GM11168 (cell line): ENCODE measurements around the gene ZNF385B.

Source experiments
- in situ Hi-C: fragments of 300-500 bp; cut with MboI; formaldehyde crosslinking; loops from one replicate; pipeline ENCODE4 v1.12.0; 2022; ENCODE audit warnings: low sequenced_read_pairs; ENCODE audit not compliant: unreplicated experiment

ZNF385B gene

DNA sequence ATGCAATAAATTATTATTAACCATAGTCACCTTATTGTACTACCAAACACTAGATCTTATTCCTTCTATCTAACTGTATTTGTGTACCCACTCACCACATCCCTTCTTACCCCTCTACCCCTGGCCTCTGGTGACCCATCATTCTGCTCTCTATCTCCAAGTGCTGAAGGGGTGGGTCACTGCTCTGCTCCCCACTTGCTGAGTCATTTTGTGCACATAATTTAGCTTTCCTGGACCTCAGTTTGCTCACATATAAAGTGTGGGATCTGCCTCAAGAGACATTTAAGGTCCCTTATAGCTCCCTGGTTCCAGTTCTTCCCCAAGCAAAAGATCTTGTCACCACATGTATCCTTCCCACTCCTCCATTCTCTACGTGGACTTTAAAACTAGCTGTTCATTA is 169.4 kb downstream of the ZNF385B start:
- in situ Hi-C loops: no loop called here

GRCh38 chr2:179691235-179691634 is 170.2 kb downstream of the ZNF385B start:
- in situ Hi-C loops: no loop called here

DNA sequence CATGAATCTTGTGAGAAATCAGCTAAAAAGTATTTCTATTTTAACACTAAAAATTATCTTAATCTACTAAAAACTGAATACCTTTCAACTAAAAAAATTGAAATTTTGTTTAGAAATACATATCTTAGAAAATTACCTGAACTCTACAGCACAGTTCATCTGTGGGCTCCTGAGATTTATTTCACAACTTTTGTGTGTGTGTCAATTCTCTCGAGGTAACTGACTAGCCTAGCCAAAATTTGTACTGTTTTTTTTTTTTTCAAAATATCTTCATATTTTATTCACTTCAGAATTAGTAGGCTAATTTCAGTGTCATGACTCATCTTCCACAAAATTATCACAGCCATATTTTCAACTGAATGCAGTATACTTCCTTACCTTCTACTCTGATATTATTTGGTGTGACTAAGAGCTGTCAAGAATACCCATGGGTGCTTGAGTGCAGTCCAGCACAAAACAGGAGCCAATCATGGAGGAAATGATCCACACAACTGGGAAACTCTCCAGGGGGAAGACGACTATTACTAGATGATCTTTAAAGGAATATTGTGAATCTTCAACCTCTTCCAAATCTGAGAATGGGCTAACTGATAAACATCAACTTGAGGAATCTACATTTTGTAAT is 174.6 kb downstream of the ZNF385B start:
- in situ Hi-C loops: no loop called here

DNA sequence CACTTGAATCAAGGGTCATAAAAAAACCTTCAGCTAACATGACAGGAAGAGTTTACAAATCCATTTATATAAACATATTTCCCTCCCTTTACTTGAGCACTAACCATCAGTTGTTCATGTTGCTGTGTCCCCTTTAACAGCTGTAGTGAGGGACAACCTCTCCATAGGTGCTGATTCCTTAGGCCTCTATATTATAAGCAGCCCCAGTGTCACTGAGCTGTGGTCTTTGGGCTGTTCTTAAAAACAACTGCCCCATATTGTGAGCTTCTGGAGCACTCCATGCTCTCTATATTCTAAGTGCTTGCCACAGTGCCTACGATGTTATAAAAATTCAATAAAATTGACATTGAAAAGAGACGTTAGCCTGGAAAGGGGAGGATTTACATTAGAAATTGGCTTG is 175.3 kb downstream of the ZNF385B start:
- in situ Hi-C loops: no loop called here

GRCh38 chr2:179685146-179685545 is 176.3 kb downstream of the ZNF385B start:
- in situ Hi-C loops: no loop called here

DNA sequence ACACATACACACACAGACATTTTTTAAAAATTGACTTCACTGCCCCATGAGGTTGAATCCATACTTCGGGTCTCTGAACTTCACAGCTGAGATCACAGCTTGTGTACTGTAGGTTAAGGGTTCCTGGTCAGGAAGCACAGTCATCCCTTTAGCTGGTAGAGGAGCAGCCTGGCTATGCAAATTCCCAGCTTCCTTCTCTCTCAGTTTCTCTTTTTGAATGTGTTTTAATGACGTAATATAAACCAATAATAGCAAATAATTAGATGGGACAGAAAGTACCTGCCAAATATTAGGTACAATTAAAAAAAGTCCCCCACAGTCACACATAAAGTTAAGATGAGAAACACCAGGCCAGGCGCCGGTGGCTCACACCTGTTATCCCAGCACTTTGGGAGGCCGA is 178.7 kb downstream of the ZNF385B start:
- in situ Hi-C loops: no loop called here

DNA sequence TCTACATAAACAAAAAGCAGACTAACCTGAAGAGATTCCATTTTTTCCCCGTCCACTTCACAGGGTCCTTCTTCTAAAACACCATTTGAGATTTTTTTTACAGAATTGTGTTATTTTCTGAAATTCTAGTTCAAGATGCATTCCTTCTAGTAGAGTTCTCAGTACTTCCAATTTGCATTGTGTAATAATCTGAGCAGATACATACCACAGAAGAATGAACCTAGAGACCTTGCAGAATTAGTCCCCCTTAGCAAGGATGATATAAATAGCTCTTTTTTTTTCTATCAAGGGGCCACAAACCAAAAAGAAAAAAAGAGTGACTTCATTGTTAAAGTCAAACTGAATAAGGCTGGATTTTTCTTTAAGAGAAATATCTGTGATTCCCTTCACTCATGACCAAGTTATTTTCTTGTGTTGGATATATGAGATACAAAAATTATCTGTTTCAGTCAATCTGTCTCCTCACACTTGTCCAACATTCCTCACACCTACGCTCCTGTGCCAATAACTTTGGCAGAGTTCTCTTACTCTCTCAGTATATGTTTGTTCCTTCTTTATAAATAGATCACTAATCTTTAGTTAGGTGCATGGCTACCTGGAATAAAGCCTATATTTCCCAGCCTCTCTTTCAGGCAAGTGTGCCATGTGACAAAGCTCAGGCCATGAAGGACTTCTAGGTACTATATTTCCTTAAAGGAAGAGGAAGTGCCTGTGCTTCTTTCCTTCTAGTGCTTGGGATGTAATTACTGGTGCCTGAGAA is 183.5 kb downstream of the ZNF385B start:
- in situ Hi-C loops: no loop called here

DNA sequence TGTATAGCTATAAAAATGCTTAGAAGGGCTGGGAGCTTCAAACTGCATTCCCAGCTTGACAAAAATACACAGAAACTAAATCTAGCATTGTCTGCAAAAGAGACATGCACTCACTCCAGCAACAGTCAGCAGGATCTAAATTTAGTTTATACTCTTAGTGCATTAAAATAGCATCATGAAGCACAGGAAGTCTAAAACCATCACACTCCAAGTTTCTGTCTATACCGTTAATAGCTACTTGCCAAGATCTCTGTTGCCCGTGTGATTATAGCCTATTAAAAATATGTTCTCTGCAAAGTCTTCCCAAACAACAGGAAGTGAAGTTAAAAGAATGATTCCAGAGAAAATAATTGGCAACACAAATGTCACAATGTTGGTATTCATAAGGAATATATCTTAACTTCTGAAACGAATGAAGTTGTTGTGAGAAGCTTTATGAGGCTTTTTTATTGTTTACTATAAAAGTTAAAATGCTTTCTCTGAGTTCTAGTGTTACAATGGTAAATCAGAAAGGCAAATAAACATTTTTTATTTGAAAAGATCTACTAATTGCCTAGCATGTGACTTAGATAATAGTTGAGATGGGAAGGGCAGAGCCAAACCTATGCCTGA is 184.2 kb downstream of the ZNF385B start:
- in situ Hi-C loops: no loop called here

GRCh38 chr2:179675435-179675834 is 186.0 kb downstream of the ZNF385B start:
- in situ Hi-C loops: no loop called here

- in situ Hi-C loops: no loop called here
Observed at GRCh38 chr2:179671043-179671981, 190.1 kb downstream of the ZNF385B start.

GRCh38 chr2:179669196-179669595 is 192.2 kb downstream of the ZNF385B start:
- in situ Hi-C loops: no loop called here

DNA sequence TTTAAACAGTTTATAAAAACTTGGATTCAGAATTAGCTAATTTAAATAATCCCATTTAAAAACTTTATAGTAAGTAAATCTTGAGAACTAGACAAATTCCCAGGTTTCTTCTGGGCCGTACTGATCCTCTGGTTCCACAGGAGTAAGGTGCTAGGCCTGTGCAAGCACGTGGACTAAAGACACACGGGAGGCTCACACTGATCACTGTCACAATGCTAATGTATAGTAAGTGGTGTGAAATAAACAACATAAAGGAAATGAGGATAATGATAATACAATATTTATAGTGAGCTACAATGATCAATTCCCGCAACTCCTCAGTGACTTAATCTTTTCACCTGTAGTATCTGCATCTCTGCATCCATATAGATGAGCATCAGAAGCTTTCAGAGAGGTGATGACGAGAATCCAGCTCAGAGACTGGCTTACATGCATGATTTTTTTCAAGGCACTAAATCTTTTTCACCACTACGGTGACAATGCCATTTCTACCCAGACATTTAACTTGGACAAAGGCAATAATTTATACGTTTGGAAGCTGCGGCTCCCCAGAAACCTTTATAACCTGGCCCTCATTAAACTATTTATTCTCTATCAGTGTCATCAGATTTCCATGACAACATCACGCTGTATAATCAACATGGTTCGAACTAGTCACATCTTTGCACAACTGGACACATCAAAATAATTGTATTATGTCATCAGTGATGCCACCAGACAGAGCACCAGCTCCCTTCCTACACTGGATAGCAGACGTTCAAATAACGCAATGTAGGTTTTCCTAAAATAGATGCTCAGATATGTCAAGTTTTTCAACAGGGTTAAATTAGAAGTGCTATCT is 196.2 kb downstream of the ZNF385B start:
- in situ Hi-C loops: no loop called here

GRCh38 chr2:179661986-179662385 is 199.4 kb downstream of the ZNF385B start:
- in situ Hi-C loops: no loop called here

GRCh38 chr2:179657068-179657595 is 204.3 kb downstream of the ZNF385B start:
- in situ Hi-C loops: no loop called here

DNA sequence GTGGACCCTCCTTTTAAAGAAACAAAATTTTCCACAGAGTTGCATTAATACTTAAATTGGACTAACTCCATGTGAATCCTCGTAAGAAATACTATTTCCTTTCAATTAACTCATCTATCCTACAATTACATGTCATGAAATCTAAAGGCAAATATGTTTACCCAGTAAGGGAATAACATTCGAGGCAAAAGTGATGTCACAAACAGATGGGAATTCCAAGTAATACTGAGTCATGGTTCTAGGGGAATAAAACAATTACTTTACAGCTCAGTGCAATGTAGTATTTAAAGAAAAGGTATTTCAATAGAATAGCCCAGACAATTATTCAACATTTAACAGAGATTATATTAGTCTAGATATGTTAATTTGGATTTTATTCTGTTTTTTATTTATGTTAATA is 205.8 kb downstream of the ZNF385B start:
- in situ Hi-C loops: no loop called here

- in situ Hi-C loops: no loop called here
Observed at GRCh38 chr2:179654806-179655205, 206.6 kb downstream of the ZNF385B start.

GRCh38 chr2:179652296-179652695 is 209.1 kb downstream of the ZNF385B start:
- in situ Hi-C loops: no loop called here

DNA sequence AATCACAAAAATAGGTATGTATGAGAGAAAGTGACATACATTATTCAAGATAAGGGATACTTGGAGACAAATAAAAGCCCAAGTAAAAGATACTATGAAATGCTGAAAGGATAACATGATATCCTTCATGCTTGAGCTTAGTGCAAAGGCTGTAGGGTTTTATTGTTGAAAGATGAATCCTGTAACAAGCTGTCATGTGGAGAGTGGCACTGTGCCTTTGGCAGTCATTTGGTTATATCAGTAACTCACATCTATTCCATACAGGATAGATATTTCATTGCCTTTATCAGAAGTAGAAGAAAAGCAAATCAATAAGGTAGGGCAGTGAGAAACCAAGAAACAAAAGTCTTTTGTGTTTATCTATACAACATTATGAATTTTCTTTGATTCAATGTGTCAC is 211.0 kb downstream of the ZNF385B start:
- in situ Hi-C loops: no loop called here

DNA sequence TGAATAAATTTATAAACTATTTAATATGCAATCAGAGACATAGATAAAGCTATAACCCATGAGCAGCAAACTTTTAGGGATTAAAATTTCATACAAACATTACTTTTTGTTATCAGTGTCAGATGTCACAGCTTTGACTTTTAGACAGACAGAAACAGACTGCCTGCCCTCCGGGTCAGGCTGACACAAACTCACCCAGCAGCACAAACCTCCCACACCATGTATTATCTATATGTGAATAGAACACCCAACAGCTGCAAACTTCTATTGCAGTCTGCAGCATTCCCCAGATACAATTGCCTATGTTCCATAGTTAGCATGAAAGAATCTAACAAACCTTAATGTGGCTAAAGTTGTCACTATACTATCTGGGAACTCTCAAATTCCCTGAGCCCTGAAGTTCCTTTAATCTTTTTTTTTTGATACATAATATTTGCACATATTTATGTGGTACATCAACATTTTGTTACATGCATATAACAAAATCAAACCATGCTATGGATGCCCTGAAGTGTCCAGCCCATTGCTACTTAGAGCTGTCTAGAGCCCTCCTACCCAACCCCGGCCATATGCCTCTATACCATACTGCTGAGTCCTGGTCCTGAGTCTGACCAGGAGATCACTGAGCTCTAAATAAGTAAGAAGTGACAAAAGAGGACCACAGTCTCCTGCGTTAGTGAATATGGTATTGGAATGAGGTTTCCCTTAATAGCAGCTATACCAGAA is 214.4 kb downstream of the ZNF385B start:
- in situ Hi-C loops: no loop called here
